Activated naive CD4-positive, alpha-beta T cell treated with anti-CD3 and anti-CD28 coated beads for 36 hours (primary cell): Measurements from ENCODE around the gene SLC47A1. TPM values are rescaled to one million over a fixed set of nuclear protein-coding genes. Genes with fewer than 3 reads are reported as not detected.

Experiments used
- total RNA-seq, 2 experiments: library from RNA; stranded (reverse); gene quantifications; one replicate each; pipeline ENCODE4 v1.2.3, GENCODE V29; 2021

SLC47A1 gene
- total RNA-seq, 2 experiments from 2014 or later = 0.30 to 0.33 TPM

Other genes starting within 250 kb of the SLC47A1 start
- 1 to 10 TPM; 8.7 TPM for gene B9D1, start 171.1 kb upstream of the SLC47A1 start, total RNA-seq
- 10 to 100 TPM in 1 of 2 experiments, 1 to 10 TPM in 1; 8.7 to 10.7 TPM for gene MAPK7, start 155.4 kb upstream of the SLC47A1 start, total RNA-seq
- gene MFAP4, start 146.7 kb upstream of the SLC47A1 start, total RNA-seq = not detected
- under 1 TPM; 0.31 to 0.32 TPM for gene RNF112, start 122.6 kb upstream of the SLC47A1 start, total RNA-seq
- 10 to 100 TPM; 21.0 to 22.3 TPM for gene ALDH3A2, start 114.9 kb downstream of the SLC47A1 start, total RNA-seq
- not detected for gene SLC47A2, start 182.7 kb downstream of the SLC47A1 start, total RNA-seq
- not detected for gene ALDH3A1, start 214.4 kb downstream of the SLC47A1 start, total RNA-seq